Skeletal muscle cell (primary cell): ENCODE data around the gene PGBD5.
"Not testable (repeated sequence)": the region's sequence is repeated elsewhere in the genome, so short reads cannot be mapped to it uniquely, and the experiment has no call there.

ENCODE experiments used
- DNase-seq: peaks from one replicate; pipeline ENCODE4 v3.0.0-alpha.2; 2010; ENCODE audit warnings: low read depth
- H3K4me3 ChIP-seq: 2 replicates; pipeline ENCODE4 v1.5.1; 2011; ENCODE audit warnings: low read depth, mild to moderate bottlenecking, control low read depth, low read length, moderate library complexity

Gene PGBD5, protein sequence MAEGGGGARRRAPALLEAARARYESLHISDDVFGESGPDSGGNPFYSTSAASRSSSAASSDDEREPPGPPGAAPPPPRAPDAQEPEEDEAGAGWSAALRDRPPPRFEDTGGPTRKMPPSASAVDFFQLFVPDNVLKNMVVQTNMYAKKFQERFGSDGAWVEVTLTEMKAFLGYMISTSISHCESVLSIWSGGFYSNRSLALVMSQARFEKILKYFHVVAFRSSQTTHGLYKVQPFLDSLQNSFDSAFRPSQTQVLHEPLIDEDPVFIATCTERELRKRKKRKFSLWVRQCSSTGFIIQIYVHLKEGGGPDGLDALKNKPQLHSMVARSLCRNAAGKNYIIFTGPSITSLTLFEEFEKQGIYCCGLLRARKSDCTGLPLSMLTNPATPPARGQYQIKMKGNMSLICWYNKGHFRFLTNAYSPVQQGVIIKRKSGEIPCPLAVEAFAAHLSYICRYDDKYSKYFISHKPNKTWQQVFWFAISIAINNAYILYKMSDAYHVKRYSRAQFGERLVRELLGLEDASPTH

DNA sequence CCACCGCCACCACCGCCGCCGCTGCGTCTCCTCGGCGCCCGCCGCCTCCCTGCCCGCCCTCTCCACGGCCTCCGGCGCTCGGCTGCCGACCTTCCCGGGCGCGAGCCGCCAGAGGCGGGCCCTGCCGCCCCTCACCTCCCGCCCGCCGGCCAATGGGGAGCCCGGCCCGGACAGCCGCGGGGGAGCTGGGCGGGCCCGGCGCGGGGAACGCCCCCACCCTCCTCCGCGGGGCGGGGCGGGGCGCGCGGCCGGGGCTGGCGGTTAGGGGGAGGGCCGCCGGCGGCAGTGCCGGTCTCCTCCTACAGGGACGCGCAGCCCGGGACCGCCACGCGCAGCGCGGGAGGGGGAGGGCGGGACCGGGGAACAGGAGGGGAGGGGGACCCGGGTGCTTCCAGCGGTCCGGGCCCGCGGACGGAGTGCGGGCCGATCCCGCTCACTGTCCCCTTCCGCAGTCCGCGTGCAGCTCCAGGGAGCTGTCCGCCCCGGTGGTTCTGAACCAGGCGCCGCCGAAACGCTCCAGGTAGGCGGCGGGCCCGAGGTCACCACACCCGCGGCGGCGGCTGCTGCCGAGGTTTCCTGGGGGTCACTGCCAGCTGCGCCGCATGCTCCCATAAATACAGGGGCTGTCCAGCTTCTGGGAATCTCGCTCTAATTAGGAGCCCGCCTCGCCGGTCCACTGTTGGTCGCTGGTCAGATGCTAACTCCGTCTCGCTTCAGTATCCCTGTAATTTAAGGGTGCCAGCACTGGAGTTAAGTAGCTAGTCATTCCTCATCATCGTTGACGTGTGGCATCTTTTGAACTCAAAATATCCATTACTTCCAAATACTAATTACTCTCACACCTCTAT, at the start of gene PGBD5:
PGBD5 (minus strand) TSS at position 87 of the 848 bp plus-strand sequence. CDS start 404 bp downstream, outside the sequence.
- DNase-seq, result peak; percentile 12
- H3K4me3 ChIP-seq, result peak within 1 kb of the TSS; percentile 51

DNA sequence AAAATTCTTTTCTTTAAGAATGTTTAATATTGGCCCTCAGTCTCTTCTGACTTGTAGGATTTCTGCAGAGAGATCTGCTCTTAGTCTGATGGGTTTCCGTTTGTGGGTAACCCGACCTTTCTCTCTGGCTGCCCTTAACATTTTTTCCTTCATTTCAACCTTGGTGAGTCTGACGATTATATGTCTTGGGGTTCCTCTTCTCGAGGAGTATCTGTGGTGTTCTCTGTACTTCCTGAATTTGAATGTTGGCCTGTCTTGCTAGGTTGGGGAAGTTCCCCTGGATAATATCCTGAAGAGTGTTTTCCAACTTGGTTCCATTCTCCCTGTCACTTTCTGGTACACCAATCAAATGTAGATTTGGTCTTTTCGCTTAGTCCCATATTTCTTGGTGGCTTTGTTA, 48.8 kb upstream of the PGBD5 start:
- H3K4me3 ChIP-seq, DNase-seq: not testable (repeated sequence)

- DNase-seq, H3K4me3 ChIP-seq: not testable (repeated sequence)
Observed at GRCh38 chr1:230470750-230471149, 44.6 kb upstream of the PGBD5 start.

DNA sequence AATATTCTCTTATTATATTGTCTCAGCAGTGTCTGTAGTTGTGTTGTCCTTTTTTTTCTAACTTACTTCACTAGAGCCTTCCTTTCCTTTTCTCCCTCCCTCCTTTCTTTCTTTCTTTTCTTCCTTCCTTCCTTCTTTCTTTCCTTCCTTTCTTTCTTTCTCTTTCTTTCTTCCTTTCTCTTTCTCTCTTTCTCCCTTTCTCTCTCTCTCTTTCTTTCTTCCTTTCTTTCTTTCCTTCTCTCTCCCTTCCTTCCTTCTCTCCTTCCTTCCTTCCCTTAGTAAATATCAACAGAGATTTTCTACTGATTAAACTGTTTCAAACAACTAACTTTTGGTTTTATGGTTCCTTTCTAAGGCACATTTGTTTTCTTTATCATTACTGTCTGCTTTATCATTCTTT, 43.1 kb upstream of the PGBD5 start:
- DNase-seq, result no peak
- H3K4me3 ChIP-seq, result no peak overlapping the region

DNA sequence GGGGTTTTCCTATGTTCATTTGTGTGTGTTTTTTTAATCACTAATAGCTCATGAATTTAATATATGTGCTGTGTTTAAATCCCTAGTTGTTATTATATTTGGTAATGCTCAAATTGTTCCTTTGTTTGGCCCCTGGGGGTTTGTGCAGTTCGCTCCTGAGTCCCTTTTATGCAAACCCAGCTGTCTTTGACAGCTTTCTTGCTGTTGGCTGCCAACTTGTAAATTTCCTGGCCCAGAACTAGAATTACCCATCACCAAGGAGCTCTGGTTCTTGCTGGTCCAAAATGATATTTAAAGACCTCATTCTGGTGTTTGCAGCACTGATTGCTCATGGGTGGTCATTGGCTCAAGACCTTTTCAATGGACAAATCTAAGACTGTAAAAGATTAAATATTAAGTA, 39.6 kb upstream of the PGBD5 start:
- no peak for DNase-seq
- no peak overlapping the region for H3K4me3 ChIP-seq

- H3K4me3 ChIP-seq, result no peak overlapping the region
- DNase-seq, result peak; percentile 14
Observed at GRCh38 chr1:230464671-230465070, 38.5 kb upstream of the PGBD5 start.

- no peak for DNase-seq
- no peak overlapping the region for H3K4me3 ChIP-seq
Observed at GRCh38 chr1:230463760-230464159, 37.6 kb upstream of the PGBD5 start.

DNA sequence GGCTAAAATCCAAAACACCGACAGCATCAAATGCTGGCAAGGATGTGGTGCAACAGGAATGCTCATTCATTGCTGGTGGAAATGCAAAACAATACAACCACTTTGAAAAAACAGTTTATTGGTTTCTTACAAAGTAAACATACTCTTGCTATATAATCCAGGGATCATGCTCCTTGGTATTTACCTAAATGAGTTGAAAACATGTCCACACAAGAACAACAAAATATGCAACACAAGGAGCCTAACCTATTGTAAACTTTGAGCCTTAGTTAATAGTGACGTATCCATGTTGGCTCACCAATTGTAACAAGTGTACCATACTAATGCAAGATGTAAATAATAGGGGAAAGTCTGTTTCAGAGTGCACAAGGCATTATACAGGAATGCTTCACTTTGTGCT, 37.2 kb upstream of the PGBD5 start:
- H3K4me3 ChIP-seq, result no peak overlapping the region
- no peak for DNase-seq

- H3K4me3 ChIP-seq, result no peak overlapping the region
- DNase-seq, result peak; percentile 79
Observed at GRCh38 chr1:230459465-230459864, 33.3 kb upstream of the PGBD5 start.

DNA sequence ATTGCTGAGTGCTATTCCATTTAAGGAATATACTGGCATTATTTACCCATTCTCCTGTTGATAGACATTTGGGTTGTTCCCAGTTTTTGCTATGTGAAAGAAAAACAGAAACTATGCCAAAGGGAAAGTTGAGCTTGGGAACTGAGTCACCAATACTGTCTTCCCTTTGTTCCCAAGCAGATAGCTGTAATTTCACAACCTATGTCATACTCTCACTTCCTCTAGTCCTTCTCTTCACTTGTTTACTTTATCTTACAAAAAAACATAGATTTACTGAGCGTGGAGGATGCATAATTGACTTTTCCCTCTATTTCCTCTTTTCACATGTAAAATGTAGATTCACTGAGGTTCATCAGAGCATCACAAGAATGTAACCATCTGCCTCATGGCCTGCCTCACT, 32.4 kb upstream of the PGBD5 start:
- peak; percentile 65 for DNase-seq
- no peak overlapping the region for H3K4me3 ChIP-seq

GRCh38 chr1:230456478-230456877, 30.3 kb upstream of the PGBD5 start:
- no peak overlapping the region for H3K4me3 ChIP-seq
- DNase-seq, result no peak

- no peak for DNase-seq
- H3K4me3 ChIP-seq, result no peak overlapping the region
Observed at GRCh38 chr1:230455291-230455690, 29.2 kb upstream of the PGBD5 start.

GRCh38 chr1:230453377-230453776, 27.2 kb upstream of the PGBD5 start:
- H3K4me3 ChIP-seq, result no peak overlapping the region
- DNase-seq, result no peak

GRCh38 chr1:230441183-230442029, 15.3 kb upstream of the PGBD5 start:
- DNase-seq, result no peak
- H3K4me3 ChIP-seq, result no peak overlapping the region

DNA sequence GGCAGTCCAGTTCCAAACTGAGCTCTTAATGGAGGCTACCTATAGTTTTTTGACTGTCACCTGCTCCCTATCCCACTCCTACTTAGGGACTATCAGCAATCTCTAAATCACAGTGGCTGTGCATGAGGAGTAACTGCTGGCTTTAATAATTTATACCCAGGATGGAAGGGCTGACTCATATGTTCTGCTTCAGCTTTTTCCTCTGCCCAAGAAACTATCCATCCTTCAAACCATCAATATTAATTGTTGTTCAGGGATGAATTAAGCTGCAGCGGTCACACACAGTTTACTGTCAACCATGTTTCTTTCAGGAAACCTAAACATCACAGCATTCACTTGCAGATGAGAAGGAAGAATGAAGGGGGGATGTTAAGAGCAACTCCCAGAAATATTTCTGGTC, 9.0 kb upstream of the PGBD5 start:
- no peak for DNase-seq

GRCh38 chr1:230431527-230431926, 5.4 kb upstream of the PGBD5 start:
- no peak overlapping the region for H3K4me3 ChIP-seq
- no peak for DNase-seq

More for the DNA sequence above, 9.0 kb upstream of the PGBD5 start:
- H3K4me3 ChIP-seq, result no peak overlapping the region

- no peak for DNase-seq
- no peak overlapping the region for H3K4me3 ChIP-seq
Observed at GRCh38 chr1:230430499-230430898, 4.4 kb upstream of the PGBD5 start.

- no peak overlapping the region for H3K4me3 ChIP-seq
- no peak for DNase-seq
Observed at GRCh38 chr1:230429067-230429735, 3.1 kb upstream of the PGBD5 start.

DNA sequence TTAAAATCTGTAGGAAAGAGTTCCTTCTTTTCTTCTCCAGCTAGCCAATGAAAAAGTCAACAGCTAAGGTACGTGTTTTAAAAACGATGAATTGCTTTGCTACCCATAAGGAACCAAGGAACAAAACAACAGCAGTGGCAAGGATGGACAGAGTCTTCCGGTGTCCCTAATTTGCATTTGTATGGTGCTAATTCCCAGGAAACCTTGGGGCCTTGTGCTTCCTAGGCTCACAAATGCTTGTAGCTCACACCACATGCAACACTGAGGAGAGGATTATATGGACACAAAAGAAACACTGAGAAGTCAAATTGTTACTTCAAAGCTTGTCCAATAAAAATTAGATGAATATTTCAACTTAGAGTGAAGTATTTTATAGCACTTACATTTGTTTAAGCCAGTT, 1.8 kb upstream of the PGBD5 start:
- no peak overlapping the region for H3K4me3 ChIP-seq
- DNase-seq, result no peak
